Esophagus mucosa (tissue), 1 donor: ENCODE data around the gene DPP3. TPM values are rescaled to one million over a fixed set of nuclear protein-coding genes. Genes with fewer than 3 reads are reported as not detected.

ENCODE experiments used
- ATAC-seq: fragments of 200-7000 bp; cut with Tn5 transposase; one replicate; pipeline ENCODE4 v1.9.1; 2020
- total RNA-seq: library from RNA; stranded (reverse); gene quantifications from one replicate; pipeline ENCODE4 v1.2.4, GENCODE V29; 2023
- donor health status: DM: yes; HTN: yes; CAD: no.

The DPP3 gene
- total RNA-seq, 1 donor from 2014 or later, result 46.9 TPM

DNA sequence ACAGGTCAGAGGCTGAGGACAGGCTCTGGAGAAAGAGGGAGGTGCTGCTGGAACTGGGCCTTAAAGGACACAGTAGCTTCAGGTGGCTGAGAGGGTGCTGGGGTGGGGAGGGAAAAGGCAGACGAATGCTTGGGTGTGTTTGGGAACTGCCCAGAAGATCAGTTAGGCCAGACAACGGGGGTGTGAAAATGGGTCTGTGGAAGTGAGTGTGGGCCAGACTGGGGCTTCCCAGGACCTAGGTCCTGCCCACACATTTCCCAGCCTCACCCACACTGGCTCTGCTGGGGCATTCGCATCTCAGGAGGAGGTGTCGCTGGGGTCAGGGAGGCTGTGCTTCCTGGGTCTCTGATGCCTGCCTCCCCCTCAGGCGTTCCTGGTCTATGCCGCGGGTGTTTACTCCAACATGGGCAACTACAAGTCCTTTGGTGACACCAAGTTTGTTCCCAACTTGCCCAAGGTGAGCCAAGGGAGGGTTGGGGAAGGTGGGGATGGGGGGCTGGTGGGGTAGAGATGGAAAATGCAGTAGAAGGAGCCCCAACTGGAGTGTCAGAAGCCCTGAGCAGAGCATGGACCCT lies 4.7 kb downstream of the DPP3 start:
- no peak for ATAC-seq

DNA sequence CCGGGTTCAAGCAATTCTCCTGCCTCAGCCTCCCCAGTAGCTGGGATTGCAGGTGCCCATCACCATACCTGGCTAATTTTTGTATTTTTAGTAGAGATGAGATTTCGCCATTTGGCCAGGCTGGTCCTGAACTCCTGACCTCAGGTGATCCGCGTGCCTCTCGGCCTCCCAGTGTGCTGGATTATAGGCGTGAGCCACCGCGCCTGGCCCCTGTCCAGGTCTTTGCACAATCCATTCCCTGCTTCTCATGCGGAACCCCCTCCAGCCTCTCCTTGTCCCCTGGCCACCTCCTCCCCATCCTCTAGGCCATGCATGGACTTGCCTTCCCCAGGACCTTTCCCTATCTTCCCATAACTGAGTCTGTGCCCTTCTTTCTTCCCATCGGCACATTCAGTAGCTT lies 8.7 kb downstream of the DPP3 start:
- ATAC-seq, result no peak

DNA sequence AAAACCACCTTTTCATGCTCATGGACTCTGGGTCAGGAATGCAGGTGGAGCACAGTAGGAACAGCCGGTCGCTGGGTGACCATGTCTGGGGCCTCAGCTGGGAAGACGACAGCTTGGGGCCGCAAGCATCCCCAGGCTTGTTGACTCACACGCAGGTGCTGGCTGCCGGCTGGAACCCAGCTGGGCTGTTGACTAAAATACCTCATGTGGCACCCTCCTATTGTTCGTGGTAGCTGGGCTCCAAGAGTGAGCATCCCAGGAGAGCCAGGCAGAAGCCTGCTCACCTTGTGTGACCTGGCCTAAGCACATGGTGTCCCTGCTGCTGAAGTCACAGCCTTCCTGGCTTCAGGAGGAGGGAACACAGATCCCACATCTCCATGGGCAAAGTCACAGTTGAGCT lies 9.4 kb downstream of the DPP3 start:
- no peak for ATAC-seq

DNA sequence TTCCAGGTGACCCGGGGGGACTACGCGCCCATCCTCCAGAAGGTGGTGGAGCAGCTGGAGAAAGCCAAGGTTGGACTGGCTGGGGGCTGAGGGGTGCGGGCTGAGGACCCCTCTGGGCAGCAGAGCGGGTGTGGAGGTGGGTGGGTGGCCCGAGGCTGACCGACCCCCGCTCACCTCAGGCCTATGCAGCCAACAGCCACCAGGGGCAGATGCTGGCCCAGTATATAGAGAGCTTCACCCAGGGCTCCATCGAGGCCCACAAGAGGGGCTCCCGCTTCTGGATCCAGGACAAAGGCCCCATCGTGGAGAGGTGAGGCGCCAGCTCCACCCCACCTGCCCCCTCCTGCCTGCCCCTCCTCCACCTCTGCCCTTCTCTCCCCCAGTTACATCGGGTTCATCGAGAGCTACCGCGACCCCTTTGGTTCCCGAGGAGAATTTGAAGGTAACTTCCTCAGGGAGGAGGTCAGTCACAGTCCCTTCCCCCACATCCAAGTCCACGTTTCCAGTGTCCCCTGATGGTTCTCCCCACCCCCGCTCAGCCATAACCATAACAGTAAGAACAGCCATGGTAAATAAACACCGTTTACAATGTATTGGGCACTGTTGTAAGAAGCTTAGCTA lies 11.2 kb downstream of the DPP3 start:
- no peak for ATAC-seq

DNA sequence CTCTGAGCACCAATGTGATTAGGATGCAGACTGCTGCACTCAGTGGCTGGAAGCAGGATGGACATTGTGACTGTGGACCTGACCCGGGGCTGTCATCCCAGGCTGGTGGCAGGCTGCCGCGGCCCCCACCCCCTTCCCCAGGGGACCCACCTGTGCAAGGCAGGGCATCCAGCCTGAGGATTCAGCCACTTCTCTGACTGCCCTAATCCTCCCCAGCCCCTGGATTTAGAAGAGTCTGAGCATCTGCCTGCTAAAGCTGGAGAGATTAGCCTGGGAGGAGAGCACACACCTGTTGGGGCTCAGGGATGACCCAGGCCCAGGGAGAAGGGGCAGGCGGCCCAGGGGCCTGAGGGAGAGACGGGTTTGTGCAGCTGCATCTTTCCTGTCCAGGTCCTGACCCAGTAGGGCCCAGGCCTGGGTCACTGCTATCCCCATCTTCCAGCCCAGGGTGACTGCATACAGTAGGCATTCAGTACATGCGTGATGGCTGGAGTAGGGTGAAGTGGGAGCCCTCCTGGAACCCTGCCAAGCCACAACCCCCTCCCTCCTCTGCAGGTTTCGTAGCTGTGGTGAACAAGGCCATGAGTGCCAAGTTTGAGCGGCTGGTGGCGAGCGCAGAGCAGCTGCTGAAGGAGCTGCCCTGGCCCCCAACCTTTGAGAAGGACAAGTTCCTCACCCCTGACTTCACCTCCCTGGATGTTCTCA lies 12.1 kb downstream of the DPP3 start:
- ATAC-seq, result no peak

DNA sequence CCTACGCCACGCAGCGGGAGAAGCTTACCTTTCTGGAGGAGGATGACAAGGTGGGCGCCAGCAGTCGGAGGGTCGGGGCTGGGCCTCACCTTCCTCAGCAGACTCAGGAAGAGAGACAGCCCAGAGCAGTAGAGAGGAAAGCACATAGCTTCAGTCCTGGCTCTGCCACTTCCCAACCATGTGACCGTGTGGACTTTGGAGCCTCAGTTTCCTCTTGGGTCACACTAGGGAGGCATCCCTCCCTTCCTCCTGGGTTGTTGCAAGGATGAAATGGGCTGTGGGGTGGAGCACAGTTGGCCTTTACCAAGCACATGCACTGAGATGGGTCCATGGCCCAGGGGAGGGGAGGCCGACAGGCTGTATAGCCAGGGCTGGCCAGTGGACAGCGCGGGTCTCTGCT lies 12.9 kb downstream of the DPP3 start:
- ATAC-seq, result no peak

DNA sequence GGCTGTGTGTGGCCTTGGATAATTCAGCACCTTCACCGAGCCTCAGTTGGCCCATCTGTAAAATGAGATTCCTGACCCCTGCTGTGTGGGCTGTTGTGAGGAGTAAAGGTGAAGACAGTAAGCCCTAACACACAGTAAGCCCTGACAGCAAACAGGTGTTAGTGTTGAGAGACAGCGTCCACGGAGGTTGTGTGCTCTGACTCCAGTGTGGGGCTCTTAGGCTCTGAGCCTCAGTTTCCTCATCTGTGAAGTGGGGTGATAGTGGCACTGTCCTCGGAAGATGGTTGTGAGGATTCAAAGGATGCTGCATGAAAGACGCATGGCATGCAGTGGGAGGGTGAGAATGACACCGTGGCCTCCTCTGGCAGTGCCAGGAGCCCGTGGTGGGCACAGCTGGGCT lies 14.2 kb downstream of the DPP3 start:
- no peak for ATAC-seq

DNA sequence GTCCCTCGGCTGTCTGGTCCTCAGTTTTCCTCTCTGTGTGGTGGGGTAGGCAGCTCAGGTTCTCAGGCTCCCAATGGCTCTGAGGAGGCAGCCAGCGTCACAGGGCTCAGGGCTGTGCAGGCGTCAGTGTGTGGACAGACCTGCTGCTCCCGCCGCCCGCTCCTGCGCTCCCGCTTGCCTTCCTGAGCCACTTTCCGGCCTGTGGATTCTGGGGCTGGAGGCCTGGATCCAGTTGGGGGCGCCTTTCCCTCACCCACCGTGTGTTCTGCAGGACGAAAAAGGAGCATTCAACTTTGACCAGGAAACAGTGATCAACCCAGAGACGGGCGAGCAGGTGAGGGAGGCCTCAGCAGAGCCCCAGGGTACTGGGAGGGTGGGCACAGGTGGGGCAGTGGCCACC lies 14.7 kb downstream of the DPP3 start:
- no peak for ATAC-seq

DNA sequence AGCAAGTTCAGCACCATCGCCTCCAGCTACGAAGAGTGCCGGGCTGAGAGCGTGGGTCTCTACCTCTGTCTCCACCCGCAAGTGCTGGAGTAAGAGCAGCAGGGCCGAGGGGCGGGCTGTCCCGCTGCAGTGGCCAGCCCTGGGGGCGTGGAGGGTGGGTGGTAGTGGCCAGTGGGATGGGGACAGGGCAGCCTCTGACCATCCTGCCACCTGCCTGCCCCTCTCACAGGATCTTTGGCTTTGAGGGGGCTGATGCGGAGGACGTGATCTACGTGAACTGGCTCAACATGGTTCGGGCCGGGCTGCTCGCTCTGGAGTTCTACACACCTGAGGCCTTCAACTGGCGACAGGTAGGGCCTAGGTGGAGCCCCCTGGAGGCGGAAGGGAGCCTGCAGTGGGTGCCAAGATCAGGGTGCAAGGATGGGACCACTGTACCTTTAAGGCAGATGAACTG lies 15.2 kb downstream of the DPP3 start:
- no peak for ATAC-seq

DNA sequence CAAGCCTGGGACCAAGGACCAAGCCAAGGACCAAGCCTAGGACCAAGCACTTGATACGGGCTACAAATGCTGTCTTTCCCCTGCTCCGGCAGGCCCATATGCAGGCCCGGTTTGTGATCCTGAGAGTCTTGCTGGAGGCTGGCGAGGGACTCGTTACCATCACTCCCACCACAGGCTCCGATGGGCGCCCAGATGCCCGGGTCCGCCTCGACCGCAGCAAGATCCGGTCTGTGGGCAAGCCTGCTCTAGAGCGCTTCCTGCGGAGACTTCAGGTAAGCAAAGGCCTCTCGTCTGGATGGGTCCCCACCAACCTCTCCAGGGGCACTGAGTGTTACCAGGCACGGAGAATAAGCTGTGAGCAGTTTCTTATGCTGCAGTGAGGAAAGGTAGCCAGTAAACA lies 17.0 kb downstream of the DPP3 start:
- ATAC-seq, result no peak

DNA sequence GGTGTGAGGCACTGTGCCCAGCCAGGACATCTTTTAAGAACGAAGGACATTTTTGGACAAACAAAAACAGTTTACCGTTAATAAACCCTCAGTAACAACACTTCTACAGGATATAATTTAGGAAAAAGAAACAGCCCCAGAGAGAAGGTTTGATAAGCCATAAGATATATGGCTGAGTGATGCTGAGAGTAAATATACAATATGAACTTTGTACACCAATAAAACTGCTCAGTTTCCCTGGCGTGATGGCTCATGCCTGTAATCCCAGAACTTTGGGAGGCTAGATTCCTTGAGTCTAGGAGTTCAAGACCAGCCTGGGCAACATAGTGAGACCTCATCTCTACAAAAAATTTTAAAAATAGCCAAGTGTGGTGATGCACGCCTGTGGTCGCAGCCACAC lies 18.3 kb downstream of the DPP3 start:
- ATAC-seq, result no peak

DNA sequence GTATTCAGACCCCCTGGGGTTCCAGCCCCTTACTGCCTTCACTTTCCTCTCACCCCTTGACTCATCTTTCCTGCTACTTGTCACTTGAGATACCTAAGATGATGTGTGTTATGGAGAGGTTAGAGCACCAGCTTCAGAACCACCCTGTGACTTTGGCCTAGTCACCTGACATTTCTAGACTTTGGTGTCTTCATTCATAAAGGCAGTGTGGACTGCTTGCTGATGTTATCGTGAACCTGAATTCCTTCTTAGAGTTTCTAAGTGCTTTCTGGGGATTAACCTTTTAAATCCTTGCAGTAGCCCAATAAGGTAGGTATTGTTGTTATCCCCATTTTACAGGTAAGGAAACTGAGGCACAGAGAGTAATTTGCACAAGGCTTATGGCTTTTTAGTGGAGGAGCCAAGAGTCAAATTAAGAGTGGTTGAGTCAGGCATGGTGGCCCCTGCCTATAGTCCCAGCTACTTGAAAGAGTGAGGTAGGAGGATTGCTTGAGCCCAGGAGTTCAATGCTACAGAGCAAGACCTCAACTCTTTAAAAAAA lies 25.1 kb downstream of the DPP3 start:
- no peak for ATAC-seq

DNA sequence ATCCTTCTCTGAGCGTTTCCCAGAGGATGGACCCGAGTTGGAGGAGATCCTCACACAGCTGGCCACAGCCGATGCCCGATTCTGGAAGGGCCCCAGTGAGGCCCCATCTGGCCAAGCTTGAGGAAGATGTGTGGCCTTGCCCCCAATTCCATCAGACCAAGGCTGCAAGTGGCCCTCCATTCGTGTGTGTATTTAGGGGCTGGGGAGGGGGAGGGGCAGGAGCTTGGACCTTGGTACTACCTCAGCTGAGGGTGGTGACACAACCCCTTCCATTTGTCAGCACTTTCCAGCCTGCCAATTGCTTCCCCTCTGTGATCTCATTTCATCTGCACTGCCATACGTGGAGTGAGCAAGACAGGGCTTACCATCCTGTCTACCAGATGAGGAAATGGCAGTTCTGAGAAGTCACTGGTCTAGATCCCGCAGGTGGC lies 28.9 kb downstream of the DPP3 start:
- no peak for ATAC-seq

DNA sequence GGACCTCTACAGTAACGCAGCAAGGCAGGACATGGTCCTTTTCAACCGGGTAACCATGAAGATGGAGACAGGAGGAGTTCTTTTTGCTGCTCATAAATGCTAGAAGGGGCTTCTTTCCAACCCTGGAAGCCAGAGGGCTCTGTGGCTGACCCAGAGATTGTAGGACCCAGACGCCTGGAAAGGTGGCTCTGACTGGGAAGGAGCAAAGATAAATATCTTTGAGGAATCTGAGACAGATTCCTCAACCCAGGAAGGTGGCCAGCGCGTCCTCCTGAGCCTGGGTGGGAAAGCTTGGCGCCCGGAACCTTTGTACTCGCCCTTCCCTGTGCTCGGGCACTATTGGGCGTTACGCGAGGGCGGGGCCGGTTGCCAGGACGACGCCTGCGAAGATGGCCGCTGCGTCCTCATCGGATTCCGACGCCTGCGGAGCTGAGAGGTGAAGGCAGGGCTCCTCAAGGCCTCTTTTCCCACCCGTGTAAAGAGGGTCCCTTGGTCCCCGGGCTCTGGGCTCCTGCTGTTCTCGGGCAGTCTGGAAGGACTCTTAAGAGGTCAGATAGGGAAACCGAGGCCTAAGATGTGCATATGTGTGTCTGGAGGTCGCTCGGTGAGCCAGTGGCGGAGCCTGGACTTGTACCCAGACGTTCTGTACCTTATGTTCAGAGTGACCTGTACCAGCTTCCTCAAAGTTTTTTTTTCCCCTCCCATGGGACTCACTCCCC lies 30.2 kb downstream of the DPP3 start, which contains the start of gene BBS1:
BBS1 (plus strand) TSS at position 365 of the 719 bp plus-strand sequence; CDS start at position 390, 25 bp downstream.
- peak; percentile 91 for ATAC-seq

DNA sequence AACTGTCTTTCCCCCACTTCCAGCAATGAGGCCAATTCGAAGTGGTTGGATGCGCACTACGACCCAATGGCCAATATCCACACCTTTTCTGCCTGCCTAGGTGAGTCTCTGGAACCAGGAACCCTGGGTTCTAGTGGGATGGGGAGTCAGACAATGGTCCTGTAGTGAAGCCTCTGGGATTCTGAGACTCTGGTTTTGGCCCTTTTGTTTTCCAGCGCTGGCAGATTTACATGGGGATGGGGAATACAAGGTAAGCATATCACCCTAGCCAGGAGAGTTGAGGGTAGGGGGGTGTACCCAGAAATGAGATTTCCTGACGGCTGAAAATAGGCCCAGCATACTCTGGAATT lies 30.7 kb downstream of the DPP3 start:
- no peak for ATAC-seq

DNA sequence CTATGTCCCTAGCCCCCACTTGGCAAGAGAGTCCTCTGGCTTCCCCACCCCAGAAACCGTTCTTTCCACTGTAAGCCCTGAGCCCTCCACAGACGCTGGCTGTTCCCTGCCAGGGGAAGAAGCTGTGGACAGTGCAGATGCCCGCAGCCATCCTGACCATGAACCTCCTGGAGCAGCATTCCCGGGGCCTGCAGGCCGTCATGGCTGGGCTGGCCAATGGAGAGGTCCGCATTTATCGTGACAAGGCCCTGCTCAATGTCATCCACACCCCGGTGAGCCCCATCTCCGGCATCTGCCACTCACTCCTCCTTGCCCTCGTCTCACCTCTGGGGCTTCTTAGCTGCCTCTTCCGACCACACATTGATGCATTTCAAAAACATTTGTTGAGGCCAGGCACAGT lies 43.4 kb downstream of the DPP3 start:
- ATAC-seq, result no peak

DNA sequence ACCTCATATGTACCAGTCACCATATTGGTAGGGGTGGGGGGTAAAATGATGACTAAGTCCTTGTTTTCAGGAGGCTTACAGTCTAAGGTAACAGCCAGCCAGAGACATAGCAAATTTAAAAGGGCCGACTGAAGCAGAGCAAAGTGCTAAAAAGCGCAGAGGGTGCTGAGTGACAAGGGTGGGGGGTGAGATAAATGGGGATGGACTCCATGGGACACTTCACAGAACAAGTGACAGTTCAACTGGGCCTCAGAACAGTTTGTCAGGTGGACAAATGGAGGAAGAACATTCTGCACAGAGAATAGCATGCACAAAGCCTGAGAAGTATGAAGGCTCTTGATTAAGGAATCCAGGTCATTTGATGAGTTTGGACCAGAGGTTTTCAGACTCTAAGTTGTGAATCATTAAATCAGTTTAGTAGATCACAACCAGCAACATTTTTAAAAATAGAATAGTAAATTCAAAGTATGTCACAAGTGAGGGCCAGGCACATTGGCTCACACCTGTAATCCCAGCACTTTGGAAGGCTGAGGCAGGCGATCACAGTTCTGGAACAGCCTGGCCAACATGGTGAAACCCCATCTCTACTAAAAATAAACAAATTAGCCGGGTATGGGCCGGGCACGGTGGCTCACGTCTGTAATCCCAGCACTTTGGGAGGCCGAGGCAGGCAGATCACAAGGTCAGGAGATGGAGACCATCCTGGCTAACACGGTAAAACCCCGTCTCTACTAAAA lies 44.2 kb downstream of the DPP3 start:
- ATAC-seq, result no peak

DNA sequence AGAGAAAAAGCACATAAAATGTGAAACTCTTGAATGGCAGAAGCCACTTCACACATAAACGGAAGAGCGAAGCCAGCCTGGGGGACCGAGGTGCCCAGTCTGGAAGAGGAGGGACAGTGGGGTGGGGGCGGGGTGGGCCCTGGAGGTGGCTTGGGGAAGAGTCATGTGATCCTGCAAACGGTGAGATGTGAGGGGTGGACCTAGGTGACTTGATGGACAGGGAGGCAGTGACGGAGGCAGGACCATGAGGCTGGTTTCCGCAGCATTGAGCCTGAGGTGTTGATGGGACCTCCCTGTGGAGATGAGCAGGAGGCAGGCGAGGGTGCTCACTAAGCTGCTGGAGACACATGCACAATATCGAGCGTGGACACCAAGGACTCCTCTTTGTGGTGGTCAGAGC lies 48.8 kb downstream of the DPP3 start:
- no peak for ATAC-seq

DNA sequence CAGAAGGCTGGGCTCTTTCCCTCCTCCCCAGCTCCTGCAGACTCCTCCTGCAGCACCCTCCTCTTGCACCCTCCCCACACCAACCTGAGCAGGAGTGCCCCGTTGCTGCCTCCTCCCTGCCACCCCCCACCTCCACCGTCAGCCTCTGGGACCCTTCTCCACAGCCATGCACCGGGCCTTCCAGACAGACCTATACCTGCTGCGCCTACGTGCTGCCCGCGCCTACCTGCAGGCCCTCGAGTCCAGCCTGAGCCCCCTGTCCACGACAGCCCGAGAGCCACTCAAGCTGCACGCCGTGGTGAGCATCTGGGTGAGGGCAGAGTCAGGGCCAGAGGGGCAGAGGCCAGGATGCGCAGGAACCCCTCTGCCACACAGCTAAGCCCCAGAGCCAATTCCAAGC lies 49.4 kb downstream of the DPP3 start:
- peak; percentile 27 for ATAC-seq

DNA sequence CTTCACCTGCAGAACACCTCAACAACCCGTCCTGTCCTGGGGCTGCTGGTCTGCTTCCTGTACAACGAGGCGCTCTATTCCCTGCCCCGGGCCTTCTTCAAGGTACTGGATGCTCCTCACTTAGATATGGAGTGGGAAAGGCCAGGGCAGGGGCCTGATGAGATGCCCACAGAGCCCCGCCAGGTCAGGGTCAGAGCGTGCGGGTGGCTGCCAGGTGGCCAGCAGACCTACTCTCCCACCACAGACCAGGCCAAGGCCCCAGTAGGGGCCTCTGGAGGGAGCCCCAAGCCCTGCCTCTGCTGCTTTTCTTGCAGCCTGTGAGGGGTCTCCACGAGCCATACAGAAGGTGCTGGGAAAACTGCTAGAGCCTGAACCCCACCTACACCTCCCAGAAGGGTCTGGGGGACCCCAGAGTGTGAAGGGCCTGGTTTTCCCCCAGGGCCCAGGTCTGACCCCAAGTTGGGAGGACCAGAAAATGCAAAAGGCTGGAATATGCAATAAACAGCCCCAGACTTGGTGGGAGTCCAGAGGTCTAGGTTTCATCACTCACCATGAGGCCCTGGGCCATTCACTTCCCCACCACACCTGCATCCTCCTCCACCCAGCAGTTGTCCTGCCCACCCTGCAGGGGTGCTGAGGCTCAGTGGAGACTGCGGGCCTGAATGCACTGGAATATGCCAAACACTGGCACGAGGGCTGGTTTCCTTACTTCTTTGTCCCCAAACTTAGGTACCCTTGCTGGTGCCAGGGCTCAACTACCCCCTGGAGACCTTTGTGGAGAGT lies 50.9 kb downstream of the DPP3 start:
- ATAC-seq, result peak; percentile 8

DNA sequence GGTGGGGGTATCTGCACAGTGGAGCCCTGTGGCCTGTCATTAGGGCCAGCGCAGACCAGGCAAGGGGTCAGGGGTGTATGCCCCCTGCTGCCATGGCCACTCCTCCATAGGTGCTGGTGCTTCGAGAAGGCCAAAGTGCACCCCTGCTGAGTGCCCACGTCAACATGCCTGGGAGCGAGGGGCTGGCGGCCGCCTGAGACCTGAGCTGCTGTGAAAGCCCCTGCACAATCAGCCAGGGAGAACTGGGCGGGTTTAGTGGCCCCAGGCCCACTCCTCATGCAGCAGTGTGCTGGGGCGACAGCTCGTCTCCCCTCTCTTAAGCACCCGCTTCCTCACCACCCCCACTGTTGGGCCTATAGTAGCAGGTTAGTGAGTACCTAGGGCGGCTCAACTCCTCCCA lies 51.6 kb downstream of the DPP3 start:
- ATAC-seq, result no peak

DNA sequence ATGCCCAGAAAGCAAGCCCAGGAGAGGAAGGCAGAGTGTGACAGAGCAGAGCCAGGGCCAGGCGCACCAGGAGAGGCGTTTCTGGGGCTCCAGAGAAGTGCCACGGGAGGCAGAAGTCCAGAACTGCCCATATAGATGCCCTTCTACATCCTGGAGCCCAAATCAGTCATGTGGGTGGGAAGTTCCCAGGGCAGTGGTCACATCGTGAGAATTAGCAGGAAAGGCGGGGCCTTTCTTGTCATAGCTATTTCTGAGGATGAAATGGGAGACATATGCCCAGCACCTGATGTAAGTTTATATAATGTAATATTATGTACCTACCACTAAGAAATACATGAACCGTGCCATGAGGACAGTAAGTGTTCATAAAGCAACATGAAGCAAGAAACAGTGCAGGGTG lies 52.5 kb downstream of the DPP3 start:
- ATAC-seq, result no peak
